MM.1S (cell line): ENCODE measurements around the gene DNAJC22.

Experiments used
- DNase-seq: peaks from one replicate; pipeline ENCODE4 v3.0.0-alpha.2; 2015
- H2AFZ ChIP-seq: fragments of 300-600 bp; sonication (generic); 2 replicates; pipeline ENCODE4 v1.6.0; 2016; ENCODE audit warnings: antibody characterized with exemption, low read length
- H3F3A ChIP-seq: fragments of 300-600 bp; sonication (generic); 2 replicates; pipeline ENCODE4 v1.6.1; 2016; ENCODE audit warnings: mild to moderate bottlenecking, antibody characterized with exemption, low read length, moderate library complexity, mixed read lengths; ENCODE audit not compliant: insufficient read depth
- H3K27ac ChIP-seq: fragments of 300-600 bp; sonication (generic); 2 replicates; pipeline ENCODE4 v1.5.1; 2016; ENCODE audit warnings: mild to moderate bottlenecking, low read length
- H3K27me3 ChIP-seq: fragments of 300-600 bp; sonication (generic); replicated peaks from 2 replicates; pipeline ENCODE4 v1.6.0; 2016; ENCODE audit warnings: low read length; ENCODE audit not compliant: insufficient read depth
- H3K36me3 ChIP-seq: fragments of 300-600 bp; sonication (generic); replicated peaks from 2 replicates; pipeline ENCODE4 v1.6.1; 2016; ENCODE audit warnings: mild to moderate bottlenecking, low read length, mixed read lengths; ENCODE audit not compliant: insufficient read depth
- H3K4me1 ChIP-seq: fragments of 300-600 bp; sonication (generic); 2 replicates; pipeline ENCODE4 v1.6.1; 2016; ENCODE audit warnings: low read length, mixed read lengths
- H3K4me2 ChIP-seq: fragments of 300-600 bp; sonication (generic); 2 replicates; pipeline ENCODE4 v1.6.0; 2016; ENCODE audit warnings: low read depth, low read length
- H3K4me3 ChIP-seq: fragments of 300-600 bp; sonication (generic); 2 replicates; pipeline ENCODE4 v1.5.1; 2016; ENCODE audit warnings: low read length, mixed read lengths
- H3K79me2 ChIP-seq: fragments of 300-600 bp; sonication (generic); 2 replicates; pipeline ENCODE4 v1.6.1; 2016; ENCODE audit warnings: mixed run types, low read length, mixed read lengths
- H3K9ac ChIP-seq: fragments of 300-600 bp; sonication (generic); 2 replicates; pipeline ENCODE4 v1.6.1; 2016; ENCODE audit warnings: low read length, mixed read lengths
- H3K9me2 ChIP-seq: fragments of 300-600 bp; sonication (generic); replicated peaks from 2 replicates; pipeline ENCODE4 v1.6.1; 2016; ENCODE audit warnings: mild to moderate bottlenecking, low read length, mixed read lengths; ENCODE audit not compliant: insufficient read depth
- H3K9me3 ChIP-seq: fragments of 300-600 bp; sonication (generic); replicated peaks from 2 replicates; pipeline ENCODE4 v1.6.1; 2016; ENCODE audit warnings: mild to moderate bottlenecking, low read length, mixed read lengths; ENCODE audit not compliant: insufficient read depth
- H4K20me1 ChIP-seq: fragments of 300-600 bp; sonication (generic); 2 replicates; pipeline ENCODE4 v1.6.1; 2016; ENCODE audit warnings: mild to moderate bottlenecking, low read length, moderate library complexity, mixed read lengths; ENCODE audit not compliant: insufficient read depth
- CTCF ChIP-seq: fragments of 300-600 bp; sonication (generic); IDR thresholded peaks from 2 replicates; pipeline ENCODE4 v1.5.1; 2016; ENCODE audit warnings: antibody characterized with exemption, low read length, mixed read lengths
- EZH2 ChIP-seq: fragments of 300-600 bp; sonication (generic); optimal IDR thresholded peaks from 2 replicates; pipeline ENCODE3; 2017; ENCODE audit warnings: low read depth, mild to moderate bottlenecking, antibody characterized with exemption, low read length, mixed read lengths
- EZH2phosphoT487 ChIP-seq: fragments of 300-600 bp; sonication (generic); IDR thresholded peaks from 2 replicates; pipeline ENCODE4 v1.6.1; 2018; ENCODE audit warnings: antibody characterized with exemption, low read length

The DNAJC22 gene

GRCh38 chr12:49367381-49368239, 20.9 kb downstream of the DNAJC22 start, which contains the start of gene SPATS2:
SPATS2 (plus strand) TSS chr12:49367462; CDS start chr12:49461013, 93,551 bp downstream.
- Histone ChIP-seq H3K4me1 (peaks cover 23% of the 10 kb centered on the region), H3K36me3 (peaks cover 3% of the 10 kb centered on the region; the same call in 1 of the 2 replicates), H4K20me1 (no peaks in the 10 kb centered on the region), H3K9ac (peak within 1 kb of the TSS; percentile 97), H3K4me3 (peak within 1 kb of the TSS; percentile 86), H3K4me2 (peak within 1 kb of the TSS; percentile 98), H2AFZ (peak within 1 kb of the TSS; percentile 97), H3K27me3 (no peaks in the 10 kb centered on the region), H3K9me2 (no peaks in the 10 kb centered on the region), H3F3A (peaks cover 41% of the 10 kb centered on the region), H3K79me2 (peaks cover 57% of the 10 kb centered on the region), H3K27ac (peak within 1 kb of the TSS; percentile 96), H3K9me3 (no peaks in the 10 kb centered on the region)
- no peak for TF ChIP-seq EZH2phosphoT487
- no peak for TF ChIP-seq EZH2
- no peak for TF ChIP-seq CTCF
- DNase-seq = peak; percentile 33

- H3K27ac ChIP-seq = peak overlapping the region; percentile 96
Measured at GRCh38 chr12:49368240-49368600, 21.5 kb downstream of the DNAJC22 start.

GRCh38 chr12:49369411-49370145, 22.9 kb downstream of the DNAJC22 start:
- peak overlapping the region; percentile 86 for H3K4me3 ChIP-seq
- DNase-seq = peak; percentile 95
- H3K4me2 ChIP-seq = peak overlapping the region; percentile 98
- H3K27ac ChIP-seq = peak overlapping the region; percentile 96
- peaks cover 23% of the 10 kb centered on the region for H3K4me1 ChIP-seq
- TF ChIP-seq EZH2 = no peak
- TF ChIP-seq CTCF = peak; percentile 59
- H3K9me2 ChIP-seq = no peaks in the 10 kb centered on the region
- peaks cover 3% of the 10 kb centered on the region; the same call in 1 of the 2 replicates for H3K36me3 ChIP-seq
- H3F3A ChIP-seq = peaks cover 41% of the 10 kb centered on the region
- no peak overlapping the region for H2AFZ ChIP-seq
- H3K9ac ChIP-seq = peak overlapping the region; percentile 97
- H3K27me3 ChIP-seq = no peaks in the 10 kb centered on the region
- H4K20me1 ChIP-seq = peaks cover 15% of the 10 kb centered on the region
- peaks cover 76% of the 10 kb centered on the region for H3K79me2 ChIP-seq
- H3K9me3 ChIP-seq = no peaks in the 10 kb centered on the region

More at GRCh38 chr12:49368240-49368600, 21.5 kb downstream of the DNAJC22 start:
- Histone ChIP-seq H3F3A (peaks cover 41% of the 10 kb centered on the region), H3K36me3 (peaks cover 3% of the 10 kb centered on the region; the same call in 1 of the 2 replicates), H2AFZ (no peak overlapping the region), H3K4me2 (peak overlapping the region; percentile 98), H3K79me2 (peaks cover 63% of the 10 kb centered on the region), H4K20me1 (peaks cover 2% of the 10 kb centered on the region; the same call in 1 of the 2 replicates), H3K4me3 (peak overlapping the region; percentile 86), H3K9ac (peak overlapping the region; percentile 97), H3K27me3 (no peaks in the 10 kb centered on the region), H3K4me1 (peaks cover 23% of the 10 kb centered on the region), H3K9me3 (no peaks in the 10 kb centered on the region), H3K9me2 (no peaks in the 10 kb centered on the region)
- DNase-seq = peak; percentile 12
- TF ChIP-seq EZH2phosphoT487 (no peak), CTCF (no peak)
